Measurements from ENCODE around the gene TRMU. TPM values are rescaled to one million over a fixed set of nuclear protein-coding genes. Genes with fewer than 3 reads are reported as not detected.

TRMU gene
- total and polyA plus RNA-seq, 4 donors: 11.3 to 66.4 (median 33.8) TPM

- ATAC-seq (ENCODE audit: low FRiP score): no peak
Measured at GRCh38 chr22:46379066-46379930, 43.8 kb downstream of the TRMU start.

GRCh38 chr22:46380069-46380468 lies 44.6 kb downstream of the TRMU start:
- peak; percentile 39 for ATAC-seq (ENCODE audit: low FRiP score)
- Histone ChIP-seq H3K9me3 (ENCODE audit: control insufficient read depth, low read length) (peaks cover 3% of the 10 kb centered on the region), H3K27ac (ENCODE audit: low read depth in 1 of 2, low read length in 2 of 2) (no peak overlapping the region), H3K27me3 (ENCODE audit: control insufficient read depth in 1 of 2, insufficient read depth in 2 of 2, low read length in 1 of 2) (no peaks in the 10 kb centered on the region), H3K36me3 (ENCODE audit: control insufficient read depth in 1 of 2, insufficient read depth in 2 of 2, low read length in 1 of 2) (no peaks in the 10 kb centered on the region), H3K4me1 (ENCODE audit: control insufficient read depth in 1 of 2, insufficient read depth in 2 of 2, low read length in 2 of 2) (no peaks in the 10 kb centered on the region), H3K4me3 (ENCODE audit: low read length in 2 of 2) (no peak overlapping the region)
- WGBS, 2 donors: 88% methylated on average over 19 of the region's 19 CpGs
- intact Hi-C loops (cut with DNase I): no loop called here
- no peak for DNase-seq

More at GRCh38 chr22:46379066-46379930, 43.8 kb downstream of the TRMU start:
- Histone ChIP-seq H3K9me3 (ENCODE audit: control insufficient read depth, low read length) (peaks cover 4% of the 10 kb centered on the region), H3K36me3 (ENCODE audit: control insufficient read depth in 1 of 2, insufficient read depth in 2 of 2, low read length in 1 of 2) (no peaks in the 10 kb centered on the region), H3K4me1 (ENCODE audit: control insufficient read depth in 1 of 2, insufficient read depth in 2 of 2, low read length in 2 of 2) (no peaks in the 10 kb centered on the region), H3K27me3 (ENCODE audit: control insufficient read depth in 1 of 2, insufficient read depth in 2 of 2, low read length in 1 of 2) (no peaks in the 10 kb centered on the region), H3K4me3 (ENCODE audit: low read length in 2 of 2) (no peak overlapping the region), H3K27ac (ENCODE audit: low read depth in 1 of 2, low read length in 2 of 2) (no peak overlapping the region)
- DNase-seq: peak in 1 of 2 donors; percentile 70
- WGBS, 2 donors: 84 to 86% methylated on average over 29 of the region's 29 CpGs
- intact Hi-C loops (cut with DNase I): no loop called here

GRCh38 chr22:46380581-46380980 lies 45.1 kb downstream of the TRMU start:
- H3K27me3 ChIP-seq (ENCODE audit: control insufficient read depth in 1 of 2, insufficient read depth in 2 of 2, low read length in 1 of 2): no peaks in the 10 kb centered on the region
- DNase-seq: no peak
- H3K36me3 ChIP-seq (ENCODE audit: control insufficient read depth in 1 of 2, insufficient read depth in 2 of 2, low read length in 1 of 2): no peaks in the 10 kb centered on the region
- intact Hi-C loops (cut with DNase I): no loop called here
- peaks cover 2% of the 10 kb centered on the region for H3K9me3 ChIP-seq (ENCODE audit: control insufficient read depth, low read length)
- 93 to 97% methylated on average over 17 of the region's 17 CpGs for WGBS, 2 donors
- H3K27ac ChIP-seq (ENCODE audit: low read depth in 1 of 2, low read length in 2 of 2): no peak overlapping the region
- no peak for ATAC-seq (ENCODE audit: low FRiP score)
- no peaks in the 10 kb centered on the region for H3K4me1 ChIP-seq (ENCODE audit: control insufficient read depth in 1 of 2, insufficient read depth in 2 of 2, low read length in 2 of 2)
- H3K4me3 ChIP-seq (ENCODE audit: low read length in 2 of 2): no peak overlapping the region

GRCh38 chr22:46381142-46381541 lies 45.6 kb downstream of the TRMU start:
- ATAC-seq (ENCODE audit: low FRiP score) (no peak), DNase-seq (no peak)
- H3K36me3 ChIP-seq (ENCODE audit: control insufficient read depth in 1 of 2, insufficient read depth in 2 of 2, low read length in 1 of 2): no peaks in the 10 kb centered on the region
- no peak overlapping the region for H3K27ac ChIP-seq (ENCODE audit: low read depth in 1 of 2, low read length in 2 of 2)
- 64% methylated on average over 5 of the region's 5 CpGs for WGBS, 2 donors
- H3K4me3 ChIP-seq (ENCODE audit: low read length in 2 of 2): no peak overlapping the region
- peaks cover 2% of the 10 kb centered on the region for H3K9me3 ChIP-seq (ENCODE audit: control insufficient read depth, low read length)
- H3K4me1 ChIP-seq (ENCODE audit: control insufficient read depth in 1 of 2, insufficient read depth in 2 of 2, low read length in 2 of 2): no peaks in the 10 kb centered on the region
- intact Hi-C loops (cut with DNase I): no loop called here
- no peaks in the 10 kb centered on the region for H3K27me3 ChIP-seq (ENCODE audit: control insufficient read depth in 1 of 2, insufficient read depth in 2 of 2, low read length in 1 of 2)

- Histone ChIP-seq H3K27ac (ENCODE audit: low read depth in 1 of 2, low read length in 2 of 2) (no peak overlapping the region), H3K9me3 (ENCODE audit: control insufficient read depth, low read length) (peaks cover 2% of the 10 kb centered on the region), H3K4me1 (ENCODE audit: control insufficient read depth in 1 of 2, insufficient read depth in 2 of 2, low read length in 2 of 2) (no peaks in the 10 kb centered on the region), H3K36me3 (ENCODE audit: control insufficient read depth in 1 of 2, insufficient read depth in 2 of 2, low read length in 1 of 2) (no peaks in the 10 kb centered on the region), H3K27me3 (ENCODE audit: control insufficient read depth in 1 of 2, insufficient read depth in 2 of 2, low read length in 1 of 2) (no peaks in the 10 kb centered on the region), H3K4me3 (ENCODE audit: low read length in 2 of 2) (no peak overlapping the region)
- intact Hi-C loops (cut with DNase I): no loop called here
- ATAC-seq (ENCODE audit: low FRiP score) (no peak), DNase-seq (no peak)
- 96 to 97% methylated on average over 27 of the region's 27 CpGs for WGBS, 2 donors
Measured at GRCh38 chr22:46381731-46382130, 46.2 kb downstream of the TRMU start.

GRCh38 chr22:46382524-46382923 lies 47.0 kb downstream of the TRMU start:
- 92 to 97% methylated on average over 15 of the region's 15 CpGs for WGBS, 2 donors
- no peaks in the 10 kb centered on the region for H3K27me3 ChIP-seq (ENCODE audit: control insufficient read depth in 1 of 2, insufficient read depth in 2 of 2, low read length in 1 of 2)
- DNase-seq (no peak), ATAC-seq (ENCODE audit: low FRiP score) (no peak)
- no peaks in the 10 kb centered on the region for H3K9me3 ChIP-seq (ENCODE audit: control insufficient read depth, low read length)
- intact Hi-C loops (cut with DNase I): no loop called here
- H3K4me3 ChIP-seq (ENCODE audit: low read length in 2 of 2): no peak overlapping the region
- no peak overlapping the region for H3K27ac ChIP-seq (ENCODE audit: low read depth in 1 of 2, low read length in 2 of 2)
- no peaks in the 10 kb centered on the region for H3K4me1 ChIP-seq (ENCODE audit: control insufficient read depth in 1 of 2, insufficient read depth in 2 of 2, low read length in 2 of 2)
- no peaks in the 10 kb centered on the region for H3K36me3 ChIP-seq (ENCODE audit: control insufficient read depth in 1 of 2, insufficient read depth in 2 of 2, low read length in 1 of 2)

GRCh38 chr22:46386312-46386711 lies 50.8 kb downstream of the TRMU start:
- no peaks in the 10 kb centered on the region for H3K4me1 ChIP-seq (ENCODE audit: control insufficient read depth in 1 of 2, insufficient read depth in 2 of 2, low read length in 2 of 2)
- peak in 1 of 2 donors; percentile 65 for DNase-seq
- no peak for ATAC-seq (ENCODE audit: low FRiP score)
- intact Hi-C loops (cut with DNase I): no loop called here
- no peaks in the 10 kb centered on the region for H3K27me3 ChIP-seq (ENCODE audit: control insufficient read depth in 1 of 2, insufficient read depth in 2 of 2, low read length in 1 of 2)
- H3K4me3 ChIP-seq (ENCODE audit: low read length in 2 of 2): no peak overlapping the region
- no peak overlapping the region for H3K27ac ChIP-seq (ENCODE audit: low read depth in 1 of 2, low read length in 2 of 2)
- no peaks in the 10 kb centered on the region for H3K36me3 ChIP-seq (ENCODE audit: control insufficient read depth in 1 of 2, insufficient read depth in 2 of 2, low read length in 1 of 2)
- WGBS, 2 donors: 95 to 96% methylated on average over 27 of the region's 27 CpGs
- H3K9me3 ChIP-seq (ENCODE audit: control insufficient read depth, low read length): no peaks in the 10 kb centered on the region

- Histone ChIP-seq H3K27ac (ENCODE audit: low read depth in 1 of 2, low read length in 2 of 2) (no peak overlapping the region), H3K36me3 (ENCODE audit: control insufficient read depth in 1 of 2, insufficient read depth in 2 of 2, low read length in 1 of 2) (no peaks in the 10 kb centered on the region), H3K9me3 (ENCODE audit: control insufficient read depth, low read length) (no peaks in the 10 kb centered on the region), H3K4me3 (ENCODE audit: low read length in 2 of 2) (no peak overlapping the region), H3K27me3 (ENCODE audit: control insufficient read depth in 1 of 2, insufficient read depth in 2 of 2, low read length in 1 of 2) (no peaks in the 10 kb centered on the region), H3K4me1 (ENCODE audit: control insufficient read depth in 1 of 2, insufficient read depth in 2 of 2, low read length in 2 of 2) (no peaks in the 10 kb centered on the region)
- DNase-seq: no peak
- intact Hi-C loops (cut with DNase I): no loop called here
- no peak for ATAC-seq (ENCODE audit: low FRiP score)
- 90 to 93% methylated on average over 11 of the region's 11 CpGs for WGBS, 2 donors
Measured at GRCh38 chr22:46387748-46388147, 52.2 kb downstream of the TRMU start.

- WGBS, 2 donors: 91% methylated on average over 10 of the region's 10 CpGs
- no peaks in the 10 kb centered on the region for H3K9me3 ChIP-seq (ENCODE audit: control insufficient read depth, low read length)
- H3K36me3 ChIP-seq (ENCODE audit: control insufficient read depth in 1 of 2, insufficient read depth in 2 of 2, low read length in 1 of 2): no peaks in the 10 kb centered on the region
- intact Hi-C loops (cut with DNase I): no loop called here
- no peak for ATAC-seq (ENCODE audit: low FRiP score)
- no peaks in the 10 kb centered on the region for H3K4me1 ChIP-seq (ENCODE audit: control insufficient read depth in 1 of 2, insufficient read depth in 2 of 2, low read length in 2 of 2)
- no peak overlapping the region for H3K27ac ChIP-seq (ENCODE audit: low read depth in 1 of 2, low read length in 2 of 2)
- no peak for DNase-seq
- no peak overlapping the region for H3K4me3 ChIP-seq (ENCODE audit: low read length in 2 of 2)
- H3K27me3 ChIP-seq (ENCODE audit: control insufficient read depth in 1 of 2, insufficient read depth in 2 of 2, low read length in 1 of 2): no peaks in the 10 kb centered on the region
Measured at GRCh38 chr22:46388647-46389046, 53.1 kb downstream of the TRMU start.
